Vagina (tissue), 2 donors: ENCODE results near the gene TMEM273. TPM values are rescaled to one million over a fixed set of nuclear protein-coding genes. Genes with fewer than 3 reads are reported as not detected.

Experiments
- DNase-seq, 2 donors: peaks; one replicate each; pipeline ENCODE4 v3.0.0-alpha.2; 2017; ENCODE audit errors: extremely low spot score in 2 of 2
- H3K27ac ChIP-seq: fragments of 200-600 bp; sonication (generic); one replicate; pipeline ENCODE4 v1.5.1; 2019
- H3K27me3 ChIP-seq: fragments of 200-600 bp; sonication (generic); one replicate; pipeline ENCODE4 v1.5.1; 2019
- H3K36me3 ChIP-seq, 2 donors: fragments of 200-600 bp; sonication (generic); one replicate each; pipeline ENCODE4 v1.5.1; 2017 to 2019
- H3K4me1 ChIP-seq: fragments of 200-600 bp; sonication (generic); one replicate; pipeline ENCODE4 v1.5.1; 2019
- H3K4me3 ChIP-seq, 2 donors: fragments of 200-600 bp; sonication (generic); 1 replicate in 1 of 2; 2 replicates in 1 of 2; pipeline ENCODE4 v1.5.1; 2016 to 2019
- H3K9me3 ChIP-seq: fragments of 200-600 bp; sonication (generic); one replicate; pipeline ENCODE4 v1.5.1; 2019
- POLR2A ChIP-seq, 2 donors: fragments of 450-650 bp; IDR thresholded peaks; one replicate each; pipeline ENCODE4 v1.6.1; 2017; ENCODE audit warnings: antibody characterized with exemption in 2 of 2, mild to moderate bottlenecking in 2 of 2, moderate library complexity in 2 of 2
- POLR2AphosphoS5 ChIP-seq, 2 donors: sonication (generic); formaldehyde crosslinking; IDR thresholded peaks; one replicate each; pipeline ENCODE4 v1.9.0; 2017; ENCODE audit warnings: antibody characterized with exemption in 2 of 2, mild to moderate bottlenecking in 2 of 2, low read depth in 1 of 2; ENCODE audit not compliant: insufficient read depth in 1 of 2
- intact Hi-C: fragments of 100-400 bp; cut with DNase I; formaldehyde crosslinking; loops from one replicate; pipeline ENCODE4 v1.15.1; 2023
- total RNA-seq: library from RNA; depleted of rRNA; stranded (reverse); fragments of >200 nt; gene quantifications from one replicate; pipeline ENCODE4 v1.2.3, GENCODE V29; 2016
- TF ChIP-seq, protein P1 (sequence below), 3 experiments: fragments of 450-650 bp in 2 of 3; fragments of 200-600 bp in 1 of 3; sonication (generic) in 1 of 3; IDR thresholded peaks; one replicate each; pipeline ENCODE4 v1.5.1; 2017 to 2019; ENCODE audit warnings: antibody characterized with exemption in 3 of 3, mild to moderate bottlenecking in 2 of 3, moderate library complexity in 2 of 3

The TMEM273 gene
- total RNA-seq, 1 donor from 2014 or later: 17.9 TPM

DNA sequence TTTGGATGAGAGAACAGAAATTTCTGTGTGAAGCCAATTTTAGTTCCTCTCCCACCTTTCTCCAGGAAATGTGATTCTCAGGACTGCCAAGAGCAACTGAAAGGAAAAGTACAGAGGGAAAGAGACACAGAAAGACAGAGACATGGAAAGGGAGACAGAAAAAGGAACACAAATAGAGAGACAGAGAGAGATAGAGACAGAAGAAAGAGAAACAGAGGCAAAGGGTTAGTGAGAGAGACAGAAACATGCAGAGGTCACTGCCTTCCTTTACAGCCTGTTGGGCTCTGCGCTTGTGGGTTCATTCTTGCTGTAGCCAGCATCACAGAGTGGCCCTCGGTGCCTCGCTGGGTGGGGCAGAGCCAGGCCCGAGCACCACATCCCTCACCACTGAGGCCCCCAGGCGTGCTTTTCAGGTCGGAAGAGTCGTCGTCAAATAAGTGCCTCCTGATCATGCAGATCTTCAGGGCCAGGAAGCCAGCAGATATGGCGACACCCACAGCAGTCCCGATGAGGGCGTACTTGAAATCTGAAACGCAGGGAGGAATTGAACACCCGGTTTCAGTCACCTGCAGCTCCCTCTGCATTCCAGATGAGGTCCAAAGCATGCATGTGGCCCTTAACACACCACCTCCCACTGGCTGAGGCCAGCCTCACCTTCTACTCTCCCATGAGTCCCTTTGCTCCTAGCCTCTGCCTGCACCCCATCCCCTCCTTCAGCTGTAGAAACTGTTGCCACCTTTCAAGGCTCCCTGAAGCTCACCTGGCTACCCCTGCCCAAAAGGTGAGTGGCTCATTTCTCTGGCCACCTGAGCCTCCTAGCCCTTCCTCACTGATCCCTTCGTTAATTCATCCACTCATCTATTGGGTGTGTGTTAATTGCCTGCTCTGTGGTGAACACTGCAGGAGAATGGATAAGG, 21.4 kb downstream of the TMEM273 start:
- Histone ChIP-seq H3K27me3 (no peaks in the 10 kb centered on the region), H3K36me3 (no peaks in the 10 kb centered on the region), H3K27ac (no peak overlapping the region), H3K4me3 (no peak overlapping the region), H3K4me1 (no peaks in the 10 kb centered on the region), H3K9me3 (no peaks in the 10 kb centered on the region)
- TF ChIP-seq, protein P1, sequence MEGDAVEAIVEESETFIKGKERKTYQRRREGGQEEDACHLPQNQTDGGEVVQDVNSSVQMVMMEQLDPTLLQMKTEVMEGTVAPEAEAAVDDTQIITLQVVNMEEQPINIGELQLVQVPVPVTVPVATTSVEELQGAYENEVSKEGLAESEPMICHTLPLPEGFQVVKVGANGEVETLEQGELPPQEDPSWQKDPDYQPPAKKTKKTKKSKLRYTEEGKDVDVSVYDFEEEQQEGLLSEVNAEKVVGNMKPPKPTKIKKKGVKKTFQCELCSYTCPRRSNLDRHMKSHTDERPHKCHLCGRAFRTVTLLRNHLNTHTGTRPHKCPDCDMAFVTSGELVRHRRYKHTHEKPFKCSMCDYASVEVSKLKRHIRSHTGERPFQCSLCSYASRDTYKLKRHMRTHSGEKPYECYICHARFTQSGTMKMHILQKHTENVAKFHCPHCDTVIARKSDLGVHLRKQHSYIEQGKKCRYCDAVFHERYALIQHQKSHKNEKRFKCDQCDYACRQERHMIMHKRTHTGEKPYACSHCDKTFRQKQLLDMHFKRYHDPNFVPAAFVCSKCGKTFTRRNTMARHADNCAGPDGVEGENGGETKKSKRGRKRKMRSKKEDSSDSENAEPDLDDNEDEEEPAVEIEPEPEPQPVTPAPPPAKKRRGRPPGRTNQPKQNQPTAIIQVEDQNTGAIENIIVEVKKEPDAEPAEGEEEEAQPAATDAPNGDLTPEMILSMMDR (IDR thresholded peaks at IDR 0.05): no peak
- TF ChIP-seq POLR2A (IDR thresholded peaks at IDR 0.05) (no peak), POLR2AphosphoS5 (IDR thresholded peaks at IDR 0.05; ENCODE audit: insufficient read depth in 1 of 2, low read depth in 1 of 2) (no peak)
- intact Hi-C loops: no loop called here
- DNase-seq: peak; percentile 58 to 69

DNA sequence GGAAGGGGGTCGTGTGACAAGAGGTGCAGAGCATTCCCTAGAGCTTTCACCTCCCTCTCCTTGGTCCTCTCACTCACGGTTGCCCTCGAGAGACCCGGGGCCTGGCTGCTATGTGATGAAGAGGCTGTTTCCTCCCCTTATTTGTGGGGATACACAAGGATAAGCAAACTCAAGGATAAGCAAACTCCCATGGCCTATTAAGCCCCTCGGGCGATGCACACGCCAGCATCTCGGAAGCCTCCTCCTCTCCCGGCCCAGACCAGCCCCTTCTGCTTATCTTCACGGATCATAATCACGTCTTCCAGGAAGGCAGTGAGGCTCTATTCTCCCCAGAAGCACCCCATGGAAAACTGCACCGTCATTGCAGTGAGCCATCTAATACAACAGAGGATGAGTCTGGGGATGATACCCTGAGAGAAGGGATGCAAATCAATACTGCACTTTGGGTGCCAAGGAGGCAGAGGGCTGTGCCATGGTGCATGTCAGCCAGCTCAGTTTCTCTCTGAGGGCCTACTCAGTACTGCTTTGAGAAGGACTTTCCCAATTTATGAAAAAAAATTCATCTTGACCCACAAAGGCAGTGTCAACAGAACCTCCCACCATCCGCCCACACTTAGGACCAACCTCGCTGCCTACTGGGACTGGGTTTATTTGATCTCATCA, 22.2 kb downstream of the TMEM273 start:
- Histone ChIP-seq H3K27ac (no peak overlapping the region), H3K4me3 (no peak overlapping the region), H3K4me1 (peaks cover 3% of the 10 kb centered on the region), H3K36me3 (no peaks in the 10 kb centered on the region), H3K27me3 (no peaks in the 10 kb centered on the region), H3K9me3 (no peaks in the 10 kb centered on the region)
- intact Hi-C loops: no loop called here
- TF ChIP-seq POLR2AphosphoS5 (IDR thresholded peaks at IDR 0.05; ENCODE audit: insufficient read depth in 1 of 2, low read depth in 1 of 2) (no peak), POLR2A (IDR thresholded peaks at IDR 0.05) (no peak)
- TF ChIP-seq, protein P1 (IDR thresholded peaks at IDR 0.05): no peak
- peak in 1 of 2 donors; percentile 70 for DNase-seq

DNA sequence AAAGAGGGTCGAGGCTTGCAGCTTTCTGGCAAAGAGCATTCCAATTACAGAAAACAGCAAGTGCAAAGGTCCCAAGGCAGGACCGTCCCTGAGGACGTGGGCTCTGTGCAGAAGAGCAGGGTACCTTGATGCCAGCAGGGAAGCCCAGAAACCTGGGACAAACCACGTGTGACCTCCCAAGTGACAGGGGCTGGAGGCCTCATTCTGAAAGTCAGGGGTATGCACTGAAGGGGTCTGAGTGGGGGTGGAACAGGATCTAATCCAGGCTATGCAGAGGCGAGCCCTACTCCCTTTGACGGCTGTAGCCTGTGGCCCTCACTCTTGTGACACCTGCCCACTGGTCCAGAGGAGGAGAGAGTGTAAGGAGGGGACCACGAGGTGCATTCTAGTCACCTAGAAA, 22.9 kb downstream of the TMEM273 start:
- Histone ChIP-seq H3K9me3 (no peaks in the 10 kb centered on the region), H3K4me3 (no peak overlapping the region), H3K27me3 (no peaks in the 10 kb centered on the region), H3K27ac (no peak overlapping the region), H3K4me1 (peaks cover 3% of the 10 kb centered on the region), H3K36me3 (no peaks in the 10 kb centered on the region)
- intact Hi-C loops: no loop called here
- no peak for TF ChIP-seq POLR2A (IDR thresholded peaks at IDR 0.05)
- TF ChIP-seq POLR2AphosphoS5 (IDR thresholded peaks at IDR 0.05; ENCODE audit: insufficient read depth in 1 of 2, low read depth in 1 of 2): no peak
- TF ChIP-seq, protein P1 (IDR thresholded peaks at IDR 0.05): no peak
- peak in 1 of 2 donors; percentile 64 for DNase-seq

DNA sequence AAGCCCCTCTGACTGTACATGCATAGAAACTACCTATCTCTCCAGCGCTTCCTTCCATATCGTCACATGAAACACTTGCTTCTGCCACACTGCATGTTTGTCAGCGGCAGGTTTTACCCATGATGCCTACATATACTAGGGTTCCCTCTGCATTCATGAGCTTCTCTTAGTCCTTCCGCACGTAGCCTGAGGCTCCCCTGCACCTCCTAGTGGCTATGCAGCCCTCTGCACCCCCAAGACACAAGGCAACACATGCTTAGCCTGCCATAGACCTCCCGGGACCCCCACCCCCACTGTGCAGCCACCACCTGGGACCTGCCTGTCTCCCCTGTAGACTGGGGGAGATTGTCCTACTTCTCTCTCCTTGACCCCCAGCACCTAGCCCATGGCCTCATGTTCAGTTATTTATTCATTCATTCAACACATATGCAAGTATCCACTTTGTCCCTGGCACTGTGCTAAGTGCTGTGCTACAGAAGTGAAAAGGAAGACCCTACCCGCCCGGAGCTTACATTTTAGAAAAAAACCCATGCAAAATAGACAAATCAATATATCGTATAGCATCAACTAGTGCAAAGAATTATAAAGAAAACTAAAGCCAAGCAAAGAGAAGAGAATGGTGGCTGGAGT, 23.5 kb downstream of the TMEM273 start:
- intact Hi-C loops: loop anchor here (5.0 kb wide), 1 partner anchor 187 kb away; no protein-coding TSS in a partner anchor
- H3K4me3 ChIP-seq: no peak overlapping the region
- H3K36me3 ChIP-seq: no peaks in the 10 kb centered on the region
- peaks cover 3% of the 10 kb centered on the region for H3K4me1 ChIP-seq
- H3K27me3 ChIP-seq: no peaks in the 10 kb centered on the region
- no peak overlapping the region for H3K27ac ChIP-seq
- TF ChIP-seq POLR2A (IDR thresholded peaks at IDR 0.05) (no peak), POLR2AphosphoS5 (IDR thresholded peaks at IDR 0.05; ENCODE audit: insufficient read depth in 1 of 2, low read depth in 1 of 2) (no peak)
- TF ChIP-seq, protein P1 (IDR thresholded peaks at IDR 0.05): peak in 2 of 3 experiments; percentile 34 to 60
- no peaks in the 10 kb centered on the region for H3K9me3 ChIP-seq
- peak in 1 of 2 donors; percentile 95 for DNase-seq
